HG02759 (cell line): Measurements from ENCODE around the gene AIG1.
"Not testable (repeated sequence)": the region's sequence is repeated elsewhere in the genome, so short reads cannot be mapped to it uniquely, and the experiment has no call there.

Source experiments
- ATAC-seq: cut with Tn5 transposase; IDR thresholded peaks from one replicate; pipeline ENCODE4 v1.9.1; 2021; ENCODE audit warnings: mild to moderate bottlenecking, moderate library complexity; ENCODE audit not compliant: unreplicated experiment

AIG1 gene, protein sequence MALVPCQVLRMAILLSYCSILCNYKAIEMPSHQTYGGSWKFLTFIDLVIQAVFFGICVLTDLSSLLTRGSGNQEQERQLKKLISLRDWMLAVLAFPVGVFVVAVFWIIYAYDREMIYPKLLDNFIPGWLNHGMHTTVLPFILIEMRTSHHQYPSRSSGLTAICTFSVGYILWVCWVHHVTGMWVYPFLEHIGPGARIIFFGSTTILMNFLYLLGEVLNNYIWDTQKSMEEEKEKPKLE

DNA sequence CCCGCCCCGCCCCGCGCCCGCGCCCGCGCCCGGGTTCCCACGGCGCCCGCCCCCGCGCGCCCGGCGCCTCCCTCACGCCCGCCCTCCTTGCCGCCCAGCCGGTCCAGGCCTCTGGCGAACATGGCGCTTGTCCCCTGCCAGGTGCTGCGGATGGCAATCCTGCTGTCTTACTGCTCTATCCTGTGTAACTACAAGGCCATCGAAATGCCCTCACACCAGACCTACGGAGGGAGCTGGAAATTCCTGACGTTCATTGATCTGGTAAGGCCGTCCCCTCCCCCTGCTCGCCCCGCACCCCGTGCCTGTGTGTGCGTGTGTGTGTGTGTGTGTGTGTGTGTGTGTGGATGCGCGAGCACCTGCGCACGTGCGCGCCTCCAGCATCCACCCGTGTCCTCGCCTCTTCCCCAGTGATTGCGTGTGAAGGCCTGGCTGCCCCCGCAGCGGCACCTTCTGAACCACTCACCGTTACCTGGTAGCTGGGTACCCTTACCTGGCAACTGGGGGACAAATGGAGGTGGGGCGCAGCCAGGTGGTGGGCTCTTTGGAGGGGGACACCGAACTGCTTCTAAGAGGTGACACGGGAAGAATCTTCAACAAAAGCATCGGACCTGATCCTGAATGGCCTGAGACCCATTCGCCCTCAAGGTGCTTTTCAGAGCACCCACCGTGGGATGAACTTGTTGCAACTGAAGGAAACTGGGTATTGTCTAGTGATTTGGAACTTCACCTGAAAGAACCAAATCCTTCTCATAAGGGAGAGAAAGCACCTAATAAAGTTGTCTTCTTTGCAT, at the start of gene AIG1:
AIG1 (plus strand) TSS at position 84 of the 791 bp plus-strand sequence; CDS start at position 121, 37 bp downstream.
- ATAC-seq = peak; percentile 73

- peak; percentile 63 for ATAC-seq
These were observed 45.9 kb upstream of the AIG1 start for GRCh38 chr6:143014764-143015163.

- ATAC-seq = peak; percentile 45
These were observed 45.4 kb upstream of the AIG1 start for GRCh38 chr6:143015300-143015706.

DNA sequence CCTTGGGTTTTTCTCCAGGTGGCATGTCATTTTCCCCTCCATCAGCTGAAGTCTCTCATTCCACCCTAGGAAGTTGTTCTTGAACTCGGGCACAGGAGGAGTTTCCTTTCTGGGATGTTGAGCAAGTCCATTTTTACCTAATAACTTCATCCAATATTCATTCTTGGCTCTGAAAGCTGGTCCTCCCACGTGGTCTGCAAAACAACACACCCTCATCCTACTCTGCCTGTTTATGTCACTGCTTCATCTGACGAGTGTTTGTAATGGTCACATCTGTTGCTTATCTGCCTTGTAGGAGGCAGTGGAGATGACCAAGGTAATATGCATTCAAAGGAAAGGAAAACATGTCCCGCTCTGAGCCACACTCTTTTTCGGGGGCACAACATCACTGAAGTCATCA, 41.7 kb upstream of the AIG1 start:
- no peak for ATAC-seq

DNA sequence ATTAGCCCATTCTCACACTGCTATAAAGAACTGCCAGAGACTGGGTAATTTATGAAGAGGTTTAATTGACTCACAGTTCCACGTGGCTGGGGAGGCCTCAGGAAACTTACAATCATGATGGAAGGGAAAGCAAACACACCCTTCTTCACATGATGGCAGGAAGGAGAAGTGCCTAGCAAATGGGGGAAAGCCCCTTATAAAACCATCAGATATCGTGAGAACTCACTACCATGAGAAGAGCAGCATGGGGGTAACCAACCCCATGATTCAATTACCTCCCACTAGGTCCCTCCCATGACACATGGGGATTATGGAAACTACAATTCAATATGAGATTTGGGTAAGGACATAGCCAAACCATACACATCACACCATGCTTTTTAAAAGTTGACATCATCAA, 39.8 kb upstream of the AIG1 start:
- ATAC-seq = not testable (repeated sequence)

- ATAC-seq = no peak
These were observed 39.1 kb upstream of the AIG1 start for GRCh38 chr6:143021543-143021942.

- ATAC-seq = no peak
These were observed 38.1 kb upstream of the AIG1 start for GRCh38 chr6:143022587-143022986.

- no peak for ATAC-seq
These were observed 37.0 kb upstream of the AIG1 start for GRCh38 chr6:143023695-143024094.

DNA sequence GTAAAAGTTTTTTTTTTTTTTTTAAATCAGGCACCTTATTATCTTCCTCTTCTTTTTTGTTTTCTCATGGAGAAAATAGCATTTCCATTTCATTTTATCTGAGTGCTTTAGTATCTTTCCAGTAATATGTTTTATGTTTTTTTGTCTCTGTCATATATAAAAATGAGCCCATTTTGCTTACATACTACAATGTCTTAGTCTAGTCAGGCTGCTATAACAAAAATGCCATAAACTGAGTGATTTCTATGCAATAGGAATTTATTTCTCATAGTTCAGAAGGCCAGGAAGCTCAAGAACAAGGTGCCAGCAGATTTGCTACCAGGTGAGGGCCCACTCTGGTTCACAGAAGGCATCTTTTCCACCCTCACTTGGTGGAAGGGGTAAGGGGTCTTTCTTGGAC, 35.7 kb upstream of the AIG1 start:
- ATAC-seq = no peak

- ATAC-seq = no peak
These were observed 33.8 kb upstream of the AIG1 start for GRCh38 chr6:143026696-143027449.

GRCh38 chr6:143034689-143035334, 25.9 kb upstream of the AIG1 start:
- no peak for ATAC-seq

GRCh38 chr6:143037470-143037869, 23.2 kb upstream of the AIG1 start:
- ATAC-seq = no peak

GRCh38 chr6:143038833-143039232, 21.9 kb upstream of the AIG1 start:
- ATAC-seq = no peak

- peak; percentile 63 for ATAC-seq
These were observed 21.1 kb upstream of the AIG1 start for GRCh38 chr6:143039548-143039947.

- ATAC-seq = no peak
These were observed 20.7 kb upstream of the AIG1 start for GRCh38 chr6:143040018-143040417.

DNA sequence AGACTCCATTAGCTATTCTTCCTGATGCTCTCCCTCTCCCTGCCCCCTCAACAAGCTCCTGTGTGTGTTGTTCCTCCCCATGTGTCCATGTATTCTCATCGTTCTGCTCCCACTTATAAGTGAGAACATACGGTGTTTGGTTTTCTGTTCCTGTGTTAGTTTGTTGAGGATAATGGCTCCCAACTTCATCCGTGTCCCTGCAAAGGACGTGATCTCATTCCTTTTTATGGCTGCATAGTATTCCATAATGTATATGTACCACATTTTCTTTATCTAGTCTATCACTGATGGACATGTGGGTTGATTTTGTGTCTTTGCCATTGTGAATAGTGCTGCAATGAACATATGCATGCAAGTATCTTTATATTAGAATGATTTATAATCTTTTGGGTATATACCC, 16.3 kb upstream of the AIG1 start:
- not testable (repeated sequence) for ATAC-seq

- ATAC-seq = no peak
These were observed 11.1 kb upstream of the AIG1 start for GRCh38 chr6:143049611-143050010.

DNA sequence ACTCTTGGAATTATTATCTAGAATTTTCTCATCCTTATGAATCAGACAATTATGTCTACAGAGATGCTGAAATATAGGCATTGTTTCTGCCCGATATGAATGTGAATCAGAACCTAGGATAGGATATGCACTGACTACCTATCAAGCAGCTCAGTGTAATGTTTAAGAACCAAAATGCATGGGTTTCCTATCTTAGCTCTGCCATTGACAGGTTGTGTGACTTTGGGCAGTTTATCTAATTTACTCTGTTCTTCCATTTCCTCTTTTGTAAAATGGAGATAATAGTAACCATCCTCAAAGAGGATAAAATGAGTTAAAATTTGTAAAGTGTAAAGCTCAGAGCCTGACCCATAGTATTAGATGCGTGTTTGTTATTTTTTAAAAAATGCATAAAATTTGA, 10.2 kb upstream of the AIG1 start:
- no peak for ATAC-seq

- ATAC-seq = no peak
These were observed 8.4 kb upstream of the AIG1 start for GRCh38 chr6:143052282-143052681.

GRCh38 chr6:143053856-143054255, 6.8 kb upstream of the AIG1 start:
- ATAC-seq = no peak

- ATAC-seq = no peak
These were observed 6.4 kb upstream of the AIG1 start for GRCh38 chr6:143054329-143054728.
